GM19099 (cell line): ENCODE results near the gene PRDM16.

ENCODE experiments used
- POLR2A ChIP-seq: IDR thresholded peaks from 3 replicates; pipeline ENCODE4 v1.6.1; 2011; ENCODE audit warnings: low read depth; ENCODE audit not compliant: insufficient read length; ENCODE audit errors: extremely low read depth

The PRDM16 gene

DNA sequence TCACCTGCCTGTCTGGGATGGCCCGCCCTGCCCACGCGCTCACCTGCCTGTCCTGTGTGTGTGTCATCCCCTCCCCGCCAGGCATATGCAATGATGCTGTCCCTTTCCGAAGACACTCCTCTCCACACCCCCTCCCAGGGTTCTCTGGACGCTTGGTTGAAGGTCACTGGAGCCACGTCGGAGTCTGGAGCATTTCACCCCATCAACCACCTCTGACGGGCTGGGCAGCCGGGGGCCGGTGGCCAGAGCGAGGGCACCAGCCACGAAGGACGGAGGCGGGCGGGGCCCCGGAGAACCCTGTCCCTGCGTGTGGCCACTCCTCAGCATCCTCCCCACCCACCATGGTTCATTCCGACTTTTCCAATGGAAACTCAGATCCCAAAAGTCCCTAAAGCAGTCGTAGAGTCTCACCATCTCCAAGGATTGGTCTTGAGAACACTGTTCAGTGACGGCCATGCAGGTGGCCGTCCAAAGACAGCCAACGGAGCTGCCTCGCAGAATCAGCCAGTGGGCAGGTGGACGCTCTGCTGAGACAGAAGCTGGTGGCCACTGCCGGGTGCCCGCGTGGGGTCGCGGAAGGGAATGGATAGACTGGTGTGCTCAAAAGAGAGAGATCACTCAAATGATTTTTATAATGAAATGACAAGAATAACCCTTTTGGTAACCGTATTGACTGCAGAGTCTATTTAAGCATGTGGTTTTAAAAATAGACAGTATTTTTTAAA, 364.8 kb downstream of the PRDM16 start:
- TF ChIP-seq POLR2A, result no peak

- TF ChIP-seq POLR2A, result no peak
Observed at GRCh38 chr1:3434406-3435110, 365.6 kb downstream of the PRDM16 start.

DNA sequence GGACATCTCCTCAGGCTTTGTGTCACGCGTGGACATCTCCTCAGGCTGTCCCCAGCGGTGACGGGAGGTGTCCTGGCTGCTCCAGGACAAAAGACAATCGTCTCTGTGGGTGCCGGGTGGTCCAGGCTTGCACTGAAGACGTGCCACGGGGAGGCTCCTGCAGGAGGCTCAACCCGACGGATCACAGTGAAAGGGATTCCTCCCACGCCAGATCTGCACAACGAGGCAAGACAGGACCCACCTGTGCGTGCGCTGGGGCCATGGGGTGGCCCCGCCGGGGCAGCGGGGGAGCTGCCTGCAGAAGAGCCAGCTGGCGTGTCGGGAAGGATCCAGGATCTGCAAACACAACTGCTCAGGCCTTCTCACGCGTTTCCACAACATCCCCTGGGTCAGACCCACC, 366.7 kb downstream of the PRDM16 start:
- TF ChIP-seq POLR2A, result no peak

- TF ChIP-seq POLR2A, result no peak
Observed at GRCh38 chr1:3436451-3436850, 367.4 kb downstream of the PRDM16 start.

DNA sequence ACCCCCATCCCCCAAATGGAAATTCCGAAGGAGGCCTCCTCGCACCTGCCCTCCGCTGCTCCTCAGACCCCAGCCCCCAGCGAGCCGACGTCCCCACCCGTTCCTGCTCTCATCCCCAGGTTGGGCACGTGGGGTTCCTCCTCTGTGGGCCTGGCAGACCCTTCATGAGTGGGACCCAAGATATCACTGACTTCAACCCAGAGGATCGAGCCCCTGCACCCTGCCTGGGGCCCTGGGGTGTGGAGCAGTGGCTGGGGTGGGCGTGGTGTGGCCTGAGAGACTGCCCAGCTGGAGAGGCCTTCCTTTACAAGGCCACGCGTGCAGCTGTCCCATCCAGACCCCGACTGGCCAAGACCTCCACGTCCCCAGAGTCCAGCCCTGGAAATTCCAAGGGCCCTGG, 367.9 kb downstream of the PRDM16 start:
- no peak for TF ChIP-seq POLR2A

GRCh38 chr1:3438661-3439180, 369.7 kb downstream of the PRDM16 start:
- no peak for TF ChIP-seq POLR2A

GRCh38 chr1:3439346-3440299, 370.6 kb downstream of the PRDM16 start:
- no peak for TF ChIP-seq POLR2A

DNA sequence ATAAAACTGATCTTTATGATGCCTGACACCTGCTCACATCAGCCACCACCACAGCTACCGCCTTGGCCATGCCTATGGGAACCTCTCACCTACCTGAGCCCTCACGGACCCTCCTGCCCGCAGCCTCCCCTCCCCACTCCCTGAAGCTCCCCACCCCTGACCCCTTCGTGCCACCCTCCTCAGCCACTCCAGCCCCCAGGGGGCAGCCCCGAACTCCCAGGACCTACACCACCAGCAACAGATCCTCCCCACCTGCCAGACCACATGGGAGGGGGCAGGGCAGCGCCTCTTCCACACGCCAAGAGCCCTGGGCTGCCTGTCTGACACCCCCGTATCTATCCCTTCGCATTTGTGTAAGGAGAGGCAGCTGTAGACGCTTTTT, 371.3 kb downstream of the PRDM16 start:
- TF ChIP-seq POLR2A, result no peak

DNA sequence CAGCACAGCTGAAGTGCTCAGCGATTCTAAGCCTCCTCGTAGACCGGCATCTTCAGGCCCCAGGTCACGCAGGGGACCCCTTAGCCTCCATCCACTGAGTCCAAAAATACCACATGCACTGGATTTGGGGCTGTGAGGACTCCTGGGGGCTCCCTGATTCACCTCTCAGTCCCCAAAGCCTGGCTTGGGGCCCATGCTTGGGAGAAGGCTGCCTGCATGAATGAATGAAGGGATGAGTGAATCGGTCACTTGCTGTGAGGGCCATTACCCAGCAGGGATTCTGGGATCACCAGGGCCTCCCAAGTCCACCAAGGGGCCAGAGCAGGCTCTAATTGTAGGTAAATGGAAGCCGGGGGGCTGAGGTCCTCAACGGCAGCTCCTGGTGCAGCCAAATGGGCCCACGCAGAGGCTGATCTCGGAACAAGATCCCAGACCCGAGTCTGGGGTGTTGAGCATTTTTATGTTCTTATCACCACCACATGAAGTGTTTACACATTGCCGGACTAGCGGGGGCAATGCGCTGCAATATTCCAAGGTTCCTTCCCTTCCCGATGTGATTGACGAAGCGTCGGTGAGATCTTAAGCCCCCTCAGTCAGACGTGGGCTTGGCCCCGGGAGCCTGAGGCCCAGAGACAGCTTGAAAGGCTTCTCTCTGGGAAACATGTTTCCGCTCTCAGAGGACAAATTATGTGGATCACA, 371.9 kb downstream of the PRDM16 start:
- no peak for TF ChIP-seq POLR2A

GRCh38 chr1:3441410-3441847, 372.4 kb downstream of the PRDM16 start:
- no peak for TF ChIP-seq POLR2A

- TF ChIP-seq POLR2A, result no peak
Observed at GRCh38 chr1:3441880-3442279, 372.9 kb downstream of the PRDM16 start.

DNA sequence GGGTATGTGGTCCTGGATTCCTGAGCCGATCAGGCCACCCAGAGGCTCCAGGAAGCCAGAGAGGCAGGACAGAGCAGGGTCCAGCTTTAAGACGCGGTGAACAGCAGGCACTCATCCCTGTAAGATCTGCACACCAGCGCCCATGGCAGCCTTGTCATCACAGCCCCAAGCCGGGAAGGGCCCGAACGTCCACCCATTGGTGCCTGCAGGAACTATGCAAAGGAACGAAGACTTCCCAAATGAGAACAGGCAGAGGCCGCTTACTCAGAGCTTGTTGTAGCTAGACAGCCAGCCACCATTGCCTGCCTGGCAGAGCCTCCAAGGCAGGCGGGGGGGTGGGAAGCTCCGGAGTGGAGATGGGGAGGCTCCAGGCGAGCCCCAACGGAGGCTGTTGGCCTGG, 373.3 kb downstream of the PRDM16 start:
- no peak for TF ChIP-seq POLR2A

DNA sequence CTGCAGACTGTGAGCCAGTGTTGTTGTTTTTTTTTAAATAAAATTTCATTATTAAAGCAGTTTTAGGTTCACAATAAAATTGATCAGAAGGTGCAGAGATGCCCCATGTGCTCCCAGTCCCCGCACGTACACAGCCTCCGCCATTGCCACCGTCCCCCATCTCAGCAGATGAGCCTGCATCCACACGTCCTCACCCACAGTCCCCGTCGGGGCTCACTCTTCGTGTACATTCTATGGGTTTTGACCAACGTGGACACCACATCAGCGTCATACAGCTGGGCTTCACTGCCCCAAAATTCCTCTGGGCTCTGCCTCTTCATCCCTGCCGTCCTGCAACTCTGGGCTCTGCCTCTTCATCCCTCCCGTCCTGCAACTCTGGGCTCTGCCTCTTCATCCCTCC, 373.9 kb downstream of the PRDM16 start:
- no peak for TF ChIP-seq POLR2A

DNA sequence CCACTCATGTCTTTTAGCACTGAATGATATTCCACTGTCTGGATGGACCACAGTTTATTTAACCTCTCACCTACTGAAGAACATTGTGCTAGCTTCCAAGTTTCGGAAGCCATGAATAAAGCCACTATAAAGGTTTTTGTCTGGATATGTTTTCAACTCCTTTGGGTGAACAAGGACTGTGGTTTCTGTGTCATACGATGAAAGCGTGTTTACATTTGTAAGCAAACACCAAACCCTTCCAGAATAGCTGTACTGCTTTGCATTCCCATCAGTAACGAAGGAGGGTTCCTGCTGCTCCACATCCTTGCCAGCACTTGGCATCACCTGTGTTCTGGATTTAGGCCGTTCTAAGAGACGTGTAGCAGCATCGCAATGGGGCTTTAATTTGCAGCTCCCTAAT, 374.8 kb downstream of the PRDM16 start:
- no peak for TF ChIP-seq POLR2A
